SK-MEL-5 (cell line): ENCODE measurements around the gene DIAPH3. TPM values are rescaled to one million over a fixed set of nuclear protein-coding genes. Genes with fewer than 3 reads are reported as not detected.

Experiments used
- DNase-seq: peaks from one replicate; pipeline ENCODE4 v3.0.0-alpha.2; 2016; ENCODE audit warnings: low read depth, low spot score
- in situ Hi-C: cut with HindIII; loops from 2 replicates; pipeline ENCODE4 v1.10.0; 2016; ENCODE audit warnings: low sequenced_read_pairs, high pct_unique_total_duplicates, low pct_unique_long_range_greater_than_20kb
- total RNA-seq: library from RNA; depleted of rRNA; stranded (reverse); fragments of >200 nt; shearing (Covaris generic); gene quantifications from 2 replicates; pipeline ENCODE4 v1.2.3, GENCODE V29; 2014

Gene DIAPH3
- total RNA-seq, 1 experiment from 2014 or later = 5.3 TPM

- DNase-seq = no peak
- in situ Hi-C loops = no loop called here
These were observed 500.0 kb downstream of the DIAPH3 start for GRCh38 chr13:59663707-59664106.

GRCh38 chr13:59660582-59660981 is 503.1 kb downstream of the DIAPH3 start:
- in situ Hi-C loops = no loop called here

DNA sequence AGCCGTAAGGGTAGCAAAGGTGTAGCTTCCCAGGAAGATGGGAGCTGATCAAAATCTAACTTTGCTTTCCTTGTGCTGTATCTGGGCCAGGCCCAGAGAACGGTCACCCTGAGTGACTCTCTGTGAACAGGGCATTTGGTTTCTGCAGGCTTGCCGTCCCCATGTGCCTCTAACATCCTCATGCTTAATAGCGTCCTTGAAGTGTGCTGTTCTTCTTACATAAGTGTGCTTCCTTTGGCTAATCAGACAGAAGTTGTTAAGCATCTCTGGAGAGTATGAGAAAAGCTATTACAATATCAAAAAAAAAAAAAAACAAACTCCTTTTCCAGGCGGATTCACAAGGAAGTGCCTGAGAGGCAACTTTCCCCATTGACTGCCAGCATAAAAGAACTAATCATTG is 503.7 kb downstream of the DIAPH3 start:
- in situ Hi-C loops = no loop called here
- DNase-seq = no peak

More at GRCh38 chr13:59660582-59660981, 503.1 kb downstream of the DIAPH3 start:
- no peak for DNase-seq

- in situ Hi-C loops = no loop called here
- DNase-seq = no peak
These were observed 504.9 kb downstream of the DIAPH3 start for GRCh38 chr13:59658738-59659330.

DNA sequence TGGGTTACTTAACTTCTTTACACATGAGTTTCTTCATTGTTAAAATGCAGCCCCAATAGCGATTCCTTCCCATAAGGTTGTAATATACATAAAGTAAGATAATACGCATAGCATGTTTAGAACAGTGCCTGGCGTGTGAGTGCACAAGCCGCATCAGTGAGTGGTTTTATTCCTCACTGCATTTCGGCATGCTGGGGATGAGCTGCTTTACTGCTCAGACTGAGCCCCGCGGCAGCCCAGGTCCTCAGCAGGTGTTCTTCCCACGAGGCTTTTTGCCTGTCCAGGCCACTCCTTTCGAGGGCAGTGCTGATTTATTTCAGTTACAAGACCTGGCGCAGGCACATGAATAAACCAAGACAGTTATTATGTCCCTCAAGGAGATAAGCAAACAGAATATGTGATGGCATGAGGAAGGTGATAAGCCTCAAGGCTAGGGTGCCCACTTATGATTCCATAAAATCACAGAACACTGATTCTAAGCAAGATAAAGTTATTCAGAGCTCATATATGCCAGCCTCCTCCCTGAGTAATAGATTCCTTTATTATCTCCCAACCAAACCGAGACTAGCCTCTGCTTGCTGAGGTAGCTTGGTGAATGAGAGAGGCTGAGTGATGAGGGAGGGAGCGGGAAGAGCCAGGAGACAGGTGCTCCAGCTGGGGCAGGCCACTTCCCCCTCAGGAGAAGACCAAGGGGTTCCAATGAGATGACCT is 505.5 kb downstream of the DIAPH3 start:
- no peak for DNase-seq
- in situ Hi-C loops = no loop called here

DNA sequence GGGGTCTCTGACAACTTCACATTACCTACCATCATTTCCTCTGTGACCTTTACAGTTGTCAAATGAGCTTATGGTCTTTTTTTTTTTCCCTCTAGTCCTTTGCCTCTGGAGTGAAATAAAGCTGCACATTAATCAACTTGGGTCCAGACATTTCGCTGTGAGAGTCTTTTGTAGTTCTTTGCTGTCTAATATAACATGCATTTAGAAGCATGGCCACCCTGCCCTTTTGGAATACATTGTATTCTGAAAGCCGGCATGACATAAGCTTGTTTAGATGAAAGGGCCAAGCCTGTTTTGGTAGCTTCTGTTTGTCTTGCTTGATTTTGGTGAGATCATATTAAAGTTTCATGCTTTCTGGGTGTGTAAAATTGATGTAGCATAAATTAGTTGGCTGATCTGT is 509.8 kb downstream of the DIAPH3 start:
- in situ Hi-C loops = no loop called here
- DNase-seq = no peak

GRCh38 chr13:59651479-59651878 is 512.2 kb downstream of the DIAPH3 start:
- in situ Hi-C loops = no loop called here
- no peak for DNase-seq

GRCh38 chr13:59643906-59644626 is 519.7 kb downstream of the DIAPH3 start:
- in situ Hi-C loops = no loop called here
- DNase-seq = no peak

DNA sequence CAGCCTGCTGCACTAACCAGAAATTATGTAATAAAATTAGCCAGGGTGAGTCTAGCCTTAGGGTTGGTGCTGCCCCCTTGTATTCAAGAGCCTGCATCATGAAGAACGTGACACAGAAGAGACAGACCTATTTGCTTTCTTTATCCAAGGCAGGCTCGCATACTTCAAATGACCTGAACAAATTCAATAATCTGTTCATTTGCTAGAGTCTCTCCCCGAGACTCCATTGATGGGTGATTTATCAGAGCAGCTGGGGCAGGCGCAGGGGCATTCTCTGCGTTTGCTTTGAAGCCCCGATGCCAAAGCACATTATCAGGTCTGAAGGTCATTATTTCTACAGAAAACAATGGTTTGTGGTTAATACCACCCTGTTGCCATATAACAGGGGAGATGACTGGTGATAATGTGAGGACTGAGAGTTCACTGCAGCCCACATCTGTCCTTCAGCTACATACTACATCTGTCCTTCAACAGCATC is 520.3 kb downstream of the DIAPH3 start:
- in situ Hi-C loops = no loop called here

DNA sequence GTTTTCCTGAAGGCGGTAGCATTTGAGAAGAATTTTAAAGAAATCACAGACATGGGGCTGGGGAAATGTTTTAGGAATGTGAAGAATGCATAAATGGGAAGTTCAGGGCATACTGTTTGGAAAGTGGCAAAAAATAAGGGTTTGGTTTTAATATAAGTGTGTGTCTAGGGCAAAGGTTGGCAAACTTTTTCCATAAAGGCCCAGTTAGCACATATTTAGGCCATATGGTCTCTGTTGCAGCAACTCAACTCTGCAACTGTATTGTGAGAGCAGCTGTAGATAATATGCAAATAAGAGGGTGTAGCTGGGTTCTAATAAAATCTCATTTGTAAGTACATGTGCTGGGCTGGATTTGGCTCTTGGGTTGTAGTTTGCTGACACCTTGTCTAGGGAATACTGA is 521.9 kb downstream of the DIAPH3 start:
- in situ Hi-C loops = no loop called here
- DNase-seq = no peak

More for the DNA sequence above, 520.3 kb downstream of the DIAPH3 start:
- no peak for DNase-seq

GRCh38 chr13:59641261-59641660 is 522.5 kb downstream of the DIAPH3 start:
- DNase-seq = peak; percentile 10
- in situ Hi-C loops = no loop called here

- no peak for DNase-seq
- in situ Hi-C loops = no loop called here
These were observed 525.3 kb downstream of the DIAPH3 start for GRCh38 chr13:59638404-59638803.

GRCh38 chr13:59635589-59635988 is 528.1 kb downstream of the DIAPH3 start:
- in situ Hi-C loops = no loop called here
- no peak for DNase-seq

GRCh38 chr13:59633290-59633689 is 530.4 kb downstream of the DIAPH3 start:
- in situ Hi-C loops = no loop called here

GRCh38 chr13:59631271-59631670 is 532.5 kb downstream of the DIAPH3 start:
- DNase-seq = no peak
- in situ Hi-C loops = no loop called here

More at GRCh38 chr13:59633290-59633689, 530.4 kb downstream of the DIAPH3 start:
- no peak for DNase-seq

DNA sequence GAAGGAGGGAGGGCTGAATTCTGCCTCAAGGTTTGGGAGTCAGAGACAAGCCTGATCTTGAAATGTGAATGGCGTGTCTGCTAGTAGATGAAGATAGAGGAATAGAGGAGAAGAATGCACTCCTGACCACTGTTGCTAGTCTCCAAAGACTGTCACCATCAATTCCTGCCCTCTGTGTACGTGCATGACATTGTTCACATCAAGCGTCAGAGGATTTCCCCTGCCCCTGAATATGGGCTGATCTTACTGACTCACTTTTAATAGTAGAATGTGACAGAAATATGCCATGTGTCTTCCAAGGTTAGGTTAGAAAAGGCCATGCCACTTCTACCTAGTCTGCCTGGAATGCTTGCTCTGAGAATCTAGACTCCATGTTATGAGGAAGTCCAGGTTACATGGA is 538.6 kb downstream of the DIAPH3 start:
- in situ Hi-C loops = no loop called here
- DNase-seq = no peak

DNA sequence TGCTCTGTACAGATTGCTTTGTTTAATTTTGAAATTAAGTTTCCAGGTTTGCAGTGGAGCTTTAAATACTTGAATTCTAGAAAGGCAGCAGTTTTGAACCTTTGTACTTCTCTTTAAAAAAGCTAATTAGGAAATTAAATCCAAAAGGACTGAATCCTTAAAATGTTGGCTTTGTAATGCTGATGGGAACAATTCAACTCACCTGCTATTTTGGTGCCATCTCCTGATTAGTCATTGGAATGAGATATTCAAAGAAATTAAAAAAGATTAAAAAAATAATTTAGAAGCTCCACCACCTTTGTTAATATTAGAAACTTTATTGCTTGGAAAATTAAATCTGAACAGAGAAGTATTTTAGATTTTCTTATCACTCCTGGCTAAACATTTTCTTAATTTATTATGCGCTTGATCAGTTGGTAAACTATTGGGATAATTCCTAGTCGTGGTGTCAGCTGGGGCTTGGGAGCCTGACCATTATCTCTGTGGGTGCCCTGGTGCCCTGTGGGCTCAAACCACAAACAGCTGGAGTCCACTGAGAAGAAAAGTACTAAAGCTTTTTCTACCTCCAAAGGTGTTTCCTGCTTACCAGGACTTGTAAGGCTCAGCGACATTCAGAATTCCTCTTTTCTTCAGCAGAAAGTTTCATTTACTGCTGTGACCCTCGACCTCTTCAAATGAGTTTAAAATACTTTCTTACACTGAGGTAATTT is 540.4 kb downstream of the DIAPH3 start:
- in situ Hi-C loops = no loop called here
- DNase-seq = no peak

GRCh38 chr13:59621773-59622172 is 542.0 kb downstream of the DIAPH3 start:
- in situ Hi-C loops = no loop called here
- no peak for DNase-seq
